Measurements from ENCODE around the gene OPCML.

GRCh38 chr11:132439711-132440255, 1092.5 kb downstream of the OPCML start:
- TF ChIP-seq CTCF (IDR thresholded peaks at IDR 0.05; ENCODE audit: insufficient read depth, low read length) (no peak), REST (IDR thresholded peaks at IDR 0.05; ENCODE audit: insufficient replicate concordance, low read depth) (no peak), POLR2AphosphoS5 (IDR thresholded peaks at IDR 0.05; ENCODE audit: low read depth) (no peak), SPI1 (IDR thresholded peaks at IDR 0.05; ENCODE audit: borderline replicate concordance, low read depth) (no peak), GABPA (IDR thresholded peaks at IDR 0.05; ENCODE audit: low read depth) (no peak)

All from HL-60 (cell line).